Subcutaneous abdominal adipose tissue (tissue), 5 donors: ENCODE measurements around the gene RNF213.

Experiments
- H3K27ac ChIP-seq: one replicate; pipeline ENCODE4 v1.7.0; 2013; ENCODE audit warnings: low read depth, mild to moderate bottlenecking, inconsistent platforms, low read length, moderate library complexity
- H3K27me3 ChIP-seq, 5 donors: one replicate each; pipeline ENCODE4 v1.7.0; 2013; ENCODE audit warnings: low read length in 5 of 5, inconsistent platforms in 1 of 5; ENCODE audit not compliant: control insufficient read depth in 5 of 5, insufficient read depth in 4 of 5
- H3K36me3 ChIP-seq, 5 donors: one replicate each; pipeline ENCODE4 v1.7.0; 2013; ENCODE audit warnings: low read length in 5 of 5; ENCODE audit not compliant: control insufficient read depth in 5 of 5, insufficient read depth in 5 of 5
- H3K4me1 ChIP-seq, 5 donors: one replicate each; pipeline ENCODE4 v1.7.0; 2013; ENCODE audit warnings: low read length in 5 of 5, mild to moderate bottlenecking in 3 of 5, moderate library complexity in 1 of 5; ENCODE audit not compliant: control insufficient read depth in 5 of 5, insufficient read depth in 5 of 5
- H3K4me3 ChIP-seq, 5 donors: one replicate each; pipeline ENCODE4 v1.7.0; 2013; ENCODE audit warnings: low read length in 5 of 5, low read depth in 1 of 5
- H3K9ac ChIP-seq, 5 donors: one replicate each; pipeline ENCODE4 v1.7.0; 2013; ENCODE audit warnings: low read length in 5 of 5, mild to moderate bottlenecking in 4 of 5, moderate library complexity in 3 of 5
- H3K9me3 ChIP-seq, 5 donors: one replicate each; pipeline ENCODE4 v1.7.0; 2013; ENCODE audit warnings: low read length in 5 of 5; ENCODE audit not compliant: control insufficient read depth in 5 of 5
- donor health status: healthy.
- donor health status: healthy.
- donor health status: healthy.
- donor health status: healthy.
- donor health status: healthy.

RNF213 gene

DNA sequence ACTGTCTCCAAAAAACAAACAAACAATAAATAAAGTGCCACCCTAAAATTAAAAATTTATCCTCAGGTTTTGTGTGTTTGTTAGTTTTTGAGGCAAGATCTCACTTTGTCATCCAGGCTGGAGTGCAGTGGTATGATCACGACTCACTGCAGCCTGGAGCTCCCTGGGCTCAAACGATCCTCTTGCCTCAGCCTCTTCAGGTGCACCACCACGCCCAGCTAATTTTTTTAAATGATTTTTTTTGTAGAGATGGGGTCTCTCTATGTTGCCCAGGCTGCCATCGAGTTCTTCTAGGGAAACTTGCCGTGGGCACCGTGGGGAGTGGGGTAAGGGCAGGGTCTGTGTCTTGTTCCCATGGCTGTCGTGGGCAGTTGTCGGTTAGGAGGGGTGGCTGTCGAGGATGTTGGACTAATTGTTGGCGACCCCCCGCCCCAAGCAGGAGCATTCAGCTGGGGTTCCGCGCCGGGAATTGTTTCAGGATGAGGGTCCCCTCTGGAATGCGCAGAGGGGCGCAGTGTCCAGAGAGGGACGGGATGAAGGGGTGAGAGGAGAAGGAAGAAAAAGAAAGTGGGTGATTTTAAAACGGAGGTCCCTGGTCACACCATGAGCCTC is 1.1 kb upstream of the RNF213 start:
- peaks cover 8 to 51% (median 42%) of the 10 kb centered on the region in 5 donors for H3K4me1 ChIP-seq
- H3K36me3 ChIP-seq, result peaks cover 0 to 2% (median 0%) of the 10 kb centered on the region in 5 donors
- peak overlapping the region; percentile 79 for H3K27ac ChIP-seq
- H3K27me3 ChIP-seq, result no peaks in the 10 kb centered on the region
- H3K9ac ChIP-seq, result peak overlapping the region in 4 of 5 donors; percentile 64 to 74 (median 70)
- H3K4me3 ChIP-seq, result peak overlapping the region; percentile 55 to 74 (median 62)
- H3K9me3 ChIP-seq, result no peaks in the 10 kb centered on the region

DNA sequence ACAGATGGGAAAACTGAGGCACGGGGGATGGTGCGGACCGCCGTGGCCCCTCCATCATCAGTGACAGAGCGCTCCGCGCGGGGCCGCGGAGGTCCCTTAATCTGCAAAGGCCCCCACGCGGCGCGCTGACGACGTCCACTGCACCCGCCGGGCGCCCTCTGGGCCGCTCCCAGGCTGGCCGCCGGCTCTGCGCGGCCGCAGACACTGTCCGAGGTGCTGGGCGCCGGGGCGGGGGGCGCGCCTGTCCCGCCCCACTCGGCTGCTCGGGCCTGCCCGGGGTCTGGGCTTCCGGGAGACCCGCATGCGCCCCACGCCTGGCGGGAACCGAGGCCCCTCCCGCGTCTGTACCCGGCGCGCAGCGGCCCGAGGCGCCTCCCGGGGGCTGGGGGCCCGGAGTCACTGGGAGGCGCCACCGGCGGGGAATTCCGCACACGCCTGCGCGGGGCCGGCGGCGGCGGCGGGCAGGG is 550 bp upstream of the RNF213 start:
- Histone ChIP-seq H3K4me1 (peaks cover 6 to 50% (median 42%) of the 10 kb centered on the region in 5 donors), H3K9me3 (no peaks in the 10 kb centered on the region), H3K27me3 (no peaks in the 10 kb centered on the region), H3K36me3 (peaks cover 0 to 4% (median 0%) of the 10 kb centered on the region in 5 donors), H3K27ac (peak overlapping the region; percentile 79), H3K4me3 (peak overlapping the region; percentile 55 to 74 (median 62)), H3K9ac (peak overlapping the region in 4 of 5 donors; percentile 64 to 74 (median 70))

- Histone ChIP-seq H3K27ac (peak overlapping the region; percentile 91), H3K4me1 (peaks cover 6 to 53% (median 42%) of the 10 kb centered on the region in 5 donors), H3K9me3 (no peaks in the 10 kb centered on the region), H3K4me3 (peak overlapping the region; percentile 74 to 93 (median 85)), H3K27me3 (no peaks in the 10 kb centered on the region), H3K9ac (peak overlapping the region; percentile 19 to 87 (median 85)), H3K36me3 (peaks cover 0 to 15% (median 8%) of the 10 kb centered on the region in 5 donors)
These were observed 675 bp downstream of the RNF213 start for GRCh38 chr17:80261159-80261894.

GRCh38 chr17:80261895-80262279 is 1.2 kb downstream of the RNF213 start:
- H3K27me3 ChIP-seq, result no peaks in the 10 kb centered on the region
- H3K36me3 ChIP-seq, result peaks cover 0 to 17% (median 10%) of the 10 kb centered on the region in 5 donors
- H3K9ac ChIP-seq, result peak overlapping the region in 4 of 5 donors; percentile 57 to 87 (median 84)
- H3K9me3 ChIP-seq, result no peaks in the 10 kb centered on the region
- peak overlapping the region; percentile 74 to 93 (median 85) for H3K4me3 ChIP-seq
- H3K4me1 ChIP-seq, result peaks cover 6 to 53% (median 42%) of the 10 kb centered on the region in 5 donors
- H3K27ac ChIP-seq, result peak overlapping the region; percentile 91

DNA sequence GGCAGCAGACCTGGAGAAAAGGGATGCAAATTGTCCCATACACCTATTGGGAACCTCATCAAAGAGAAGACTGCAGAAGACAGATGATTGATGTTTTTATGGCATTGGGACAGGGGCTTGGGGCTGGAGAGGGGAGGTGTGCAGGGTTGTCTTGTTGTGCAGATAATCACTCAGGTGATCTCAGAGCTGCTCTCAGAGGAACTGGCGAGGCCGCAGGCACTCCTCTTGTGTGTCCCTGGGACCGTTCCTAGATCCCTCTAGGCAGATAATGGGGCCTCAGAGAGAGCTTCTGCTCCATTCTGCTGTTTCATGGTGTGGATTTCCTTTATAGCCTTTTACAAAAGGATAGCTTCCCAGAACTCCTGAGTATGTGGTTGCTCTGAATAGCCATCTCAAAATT is 1.6 kb downstream of the RNF213 start:
- peak overlapping the region in 4 of 5 donors; percentile 82 to 93 (median 86) for H3K4me3 ChIP-seq
- H3K9me3 ChIP-seq, result no peaks in the 10 kb centered on the region
- peaks cover 6 to 53% (median 42%) of the 10 kb centered on the region in 5 donors for H3K4me1 ChIP-seq
- no peaks in the 10 kb centered on the region for H3K27me3 ChIP-seq
- H3K36me3 ChIP-seq, result peaks cover 0 to 17% (median 11%) of the 10 kb centered on the region in 5 donors
- peak overlapping the region; percentile 91 for H3K27ac ChIP-seq
- H3K9ac ChIP-seq, result peak overlapping the region in 3 of 5 donors; percentile 57 to 87 (median 84)

GRCh38 chr17:80262775-80263244 is 2.2 kb downstream of the RNF213 start:
- no peaks in the 10 kb centered on the region for H3K9me3 ChIP-seq
- peaks cover 6 to 53% (median 42%) of the 10 kb centered on the region in 5 donors for H3K4me1 ChIP-seq
- peak overlapping the region in 4 of 5 donors; percentile 69 to 93 (median 69) for H3K4me3 ChIP-seq
- peak overlapping the region; percentile 91 for H3K27ac ChIP-seq
- peak overlapping the region in 4 of 5 donors; percentile 46 to 60 (median 54) for H3K9ac ChIP-seq
- no peaks in the 10 kb centered on the region for H3K27me3 ChIP-seq
- peaks cover 0 to 22% (median 12%) of the 10 kb centered on the region in 5 donors for H3K36me3 ChIP-seq

- Histone ChIP-seq H3K36me3 (peaks cover 0 to 29% (median 14%) of the 10 kb centered on the region in 5 donors), H3K9ac (peak overlapping the region; percentile 46 to 68 (median 57)), H3K27ac (peak overlapping the region; percentile 91), H3K4me1 (peaks cover 6 to 53% (median 42%) of the 10 kb centered on the region in 5 donors), H3K27me3 (no peaks in the 10 kb centered on the region), H3K9me3 (no peaks in the 10 kb centered on the region), H3K4me3 (peak overlapping the region; percentile 56 to 93 (median 69))
These were observed 2.9 kb downstream of the RNF213 start for GRCh38 chr17:80263253-80264204.

- Histone ChIP-seq H3K36me3 (peaks cover 4 to 38% (median 22%) of the 10 kb centered on the region in 5 donors), H3K4me1 (peaks cover 6 to 52% (median 42%) of the 10 kb centered on the region in 5 donors), H3K9me3 (no peaks in the 10 kb centered on the region), H3K27ac (peak overlapping the region; percentile 91), H3K9ac (peak overlapping the region in 3 of 5 donors; percentile 44 to 57 (median 46)), H3K27me3 (no peaks in the 10 kb centered on the region), H3K4me3 (peak overlapping the region; percentile 35 to 93 (median 69))
These were observed 3.8 kb downstream of the RNF213 start for GRCh38 chr17:80264205-80265075.
